AG04449 (cell line): ENCODE data around the gene GREB1.

ENCODE experiments used
- CTCF ChIA-PET: fragments of 350-600 bp; formaldehyde crosslinking; extraction: SDS; loops from one replicate; lab custom pipeline; 2021; ENCODE audit warnings: antibody characterized with exemption; lab: Yijun Ruan, JAX
- POLR2A ChIA-PET: fragments of 400-600, 350-600 bp; formaldehyde crosslinking; extraction: SDS; loops from one replicate; lab custom pipeline; 2020; ENCODE audit warnings: antibody characterized with exemption, inconsistent platforms; lab: Yijun Ruan, JAX
- DNase-seq: peaks from one replicate; pipeline ENCODE4 v3.0.0-alpha.2; 2010; ENCODE audit warnings: low read depth, low spot score
- H3K4me3 ChIP-seq: 2 replicates; pipeline ENCODE4 v1.5.1; 2011; ENCODE audit warnings: low read depth, mild to moderate bottlenecking, control low read depth, low read length
- TF ChIP-seq, protein P1 (sequence below): IDR thresholded peaks from one replicate; pipeline ENCODE4 v1.5.1; 2011; ENCODE audit warnings: mild to moderate bottlenecking, moderate library complexity, low read length, control low read depth, inconsistent platforms; ENCODE audit not compliant: insufficient read depth; ENCODE audit errors: missing control alignments

GREB1 gene

DNA sequence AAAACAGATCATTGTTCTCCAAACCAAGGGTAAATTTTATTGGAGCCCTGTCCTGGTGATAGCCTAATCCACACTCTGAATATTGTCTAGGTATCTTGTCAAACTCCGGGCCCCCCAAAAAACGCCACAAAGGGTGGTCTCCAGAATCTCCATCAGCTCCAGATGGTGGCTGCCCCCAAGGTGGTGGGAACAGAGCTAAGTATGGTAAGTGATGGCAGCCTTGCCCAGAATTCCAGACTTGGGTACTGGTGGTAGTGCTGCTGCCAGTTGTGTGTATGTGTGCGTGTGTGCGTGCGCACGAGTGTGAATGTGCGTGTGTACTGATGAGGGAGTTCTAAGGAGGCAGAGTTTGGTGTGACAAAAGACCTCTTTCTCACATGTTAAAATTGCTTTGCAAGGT is 51.2 kb downstream of the GREB1 start:
- POLR2A ChIA-PET = no interaction called here
- no peak for DNase-seq
- no peak overlapping the region for H3K4me3 ChIP-seq
- CTCF ChIA-PET = interaction anchor here (0.8 to 12.2 kb wide), 23 partner anchors 8 to 753 kb away, joined by 3 to 409 read pairs (median 5); partner anchors contain the start of gene E2F6
- TF ChIP-seq, protein P1, sequence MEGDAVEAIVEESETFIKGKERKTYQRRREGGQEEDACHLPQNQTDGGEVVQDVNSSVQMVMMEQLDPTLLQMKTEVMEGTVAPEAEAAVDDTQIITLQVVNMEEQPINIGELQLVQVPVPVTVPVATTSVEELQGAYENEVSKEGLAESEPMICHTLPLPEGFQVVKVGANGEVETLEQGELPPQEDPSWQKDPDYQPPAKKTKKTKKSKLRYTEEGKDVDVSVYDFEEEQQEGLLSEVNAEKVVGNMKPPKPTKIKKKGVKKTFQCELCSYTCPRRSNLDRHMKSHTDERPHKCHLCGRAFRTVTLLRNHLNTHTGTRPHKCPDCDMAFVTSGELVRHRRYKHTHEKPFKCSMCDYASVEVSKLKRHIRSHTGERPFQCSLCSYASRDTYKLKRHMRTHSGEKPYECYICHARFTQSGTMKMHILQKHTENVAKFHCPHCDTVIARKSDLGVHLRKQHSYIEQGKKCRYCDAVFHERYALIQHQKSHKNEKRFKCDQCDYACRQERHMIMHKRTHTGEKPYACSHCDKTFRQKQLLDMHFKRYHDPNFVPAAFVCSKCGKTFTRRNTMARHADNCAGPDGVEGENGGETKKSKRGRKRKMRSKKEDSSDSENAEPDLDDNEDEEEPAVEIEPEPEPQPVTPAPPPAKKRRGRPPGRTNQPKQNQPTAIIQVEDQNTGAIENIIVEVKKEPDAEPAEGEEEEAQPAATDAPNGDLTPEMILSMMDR = no peak

DNA sequence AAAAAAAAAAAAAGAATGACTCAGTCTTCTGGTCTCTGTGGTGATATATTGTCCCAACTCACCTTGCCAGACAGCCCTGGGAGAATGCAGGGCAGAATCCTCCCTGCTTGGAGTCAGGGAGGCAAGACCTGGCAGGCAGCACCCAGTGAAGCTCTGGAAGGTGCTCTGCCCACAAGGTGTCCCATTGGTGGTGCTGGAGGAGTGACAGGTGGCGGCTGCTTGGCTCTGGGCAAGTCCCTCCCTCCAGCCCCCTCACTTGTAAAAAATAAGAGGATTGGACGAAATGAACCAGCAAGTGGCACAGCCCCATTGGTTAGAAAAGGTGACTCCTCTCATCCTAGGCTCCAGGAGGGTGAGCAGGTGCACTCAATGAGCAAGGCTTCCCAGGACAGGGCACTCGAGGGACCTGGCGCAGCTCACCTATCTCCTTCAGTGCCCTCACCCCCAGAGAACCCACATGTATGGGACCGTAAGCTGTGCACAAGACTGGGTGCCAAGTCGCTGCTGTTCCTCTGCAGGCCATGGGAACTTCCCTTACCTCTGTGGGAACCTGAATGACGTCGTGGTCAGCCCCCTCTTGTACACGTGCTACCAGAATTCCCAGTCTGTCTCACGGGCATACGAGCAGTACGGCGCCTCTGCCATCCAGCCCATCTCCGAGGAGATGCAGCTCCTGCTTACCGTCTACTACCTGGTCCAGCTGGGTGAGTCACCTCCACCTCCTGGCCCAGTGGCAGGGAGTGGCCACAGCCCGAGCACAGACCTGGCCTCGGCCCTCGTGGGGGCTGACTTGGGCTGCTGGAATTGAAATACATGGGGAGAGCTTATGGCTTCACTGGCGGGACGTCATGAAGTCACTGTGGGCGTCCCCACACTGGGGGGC is 54.6 kb downstream of the GREB1 start:
- CTCF ChIA-PET = interaction anchor here (0.6 to 12.2 kb wide), 3 partner anchors 104 to 756 kb away, joined by 3 to 409 read pairs (median 209); a partner anchor contains a TSS
- POLR2A ChIA-PET = no interaction called here
- H3K4me3 ChIP-seq = no peak overlapping the region
- no peak for DNase-seq
- TF ChIP-seq, protein P1 = no peak

DNA sequence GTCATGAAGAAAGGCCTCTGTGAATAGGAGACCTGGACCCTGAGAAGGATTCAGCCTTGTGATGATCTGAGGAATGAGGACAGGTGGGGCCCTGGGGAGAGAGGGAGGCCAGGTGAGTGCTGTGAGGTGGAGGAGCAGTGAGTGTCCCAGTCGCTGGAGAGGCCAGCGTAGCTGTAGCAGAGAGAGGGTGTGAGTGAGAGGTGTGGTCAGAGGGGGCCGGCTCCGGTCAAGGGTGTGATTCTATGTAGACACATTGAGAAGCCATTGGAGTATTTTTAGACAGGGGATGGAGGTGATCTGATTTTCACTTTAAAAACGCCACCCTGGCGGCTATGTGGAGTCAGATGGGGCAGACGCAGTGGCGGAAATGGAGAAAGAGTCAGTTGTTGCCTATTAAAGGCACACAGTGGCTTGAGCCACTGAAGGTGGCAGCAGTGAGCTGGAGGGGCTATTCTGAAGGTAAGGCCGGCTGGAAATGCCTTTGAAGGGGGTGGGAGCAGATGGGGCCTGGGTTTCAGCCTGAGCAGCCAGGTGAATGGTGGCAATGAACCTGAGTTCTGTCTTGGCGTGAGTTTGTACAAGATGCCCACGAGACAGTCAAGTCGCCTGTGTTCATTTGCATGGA is 55.6 kb downstream of the GREB1 start:
- ChIA-PET POLR2A (no interaction called here), CTCF (no interaction called here)
- TF ChIP-seq, protein P1 = no peak
- no peak for DNase-seq
- no peak overlapping the region for H3K4me3 ChIP-seq

DNA sequence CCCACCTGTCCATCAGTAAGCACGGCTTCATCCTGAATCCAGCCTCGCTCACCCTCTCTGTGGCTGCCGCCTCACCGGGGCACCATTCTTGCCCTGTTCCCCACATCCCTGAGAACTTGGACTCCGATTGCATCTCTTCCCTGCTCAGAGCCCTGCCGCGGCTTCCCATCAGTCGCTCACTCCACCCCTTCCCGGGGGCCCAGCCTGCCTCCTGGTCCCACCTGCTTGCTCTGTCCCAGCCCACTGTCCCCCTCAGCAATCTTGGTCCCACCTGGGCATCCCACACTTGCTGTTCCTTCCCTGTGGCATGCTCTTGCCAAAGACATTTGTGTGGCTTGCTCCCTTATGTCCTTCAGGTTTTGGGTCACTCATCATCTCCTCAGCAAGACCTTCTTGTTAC is 56.3 kb downstream of the GREB1 start:
- TF ChIP-seq, protein P1 = no peak
- H3K4me3 ChIP-seq = no peak overlapping the region
- POLR2A ChIA-PET = no interaction called here
- CTCF ChIA-PET = no interaction called here
- no peak for DNase-seq

DNA sequence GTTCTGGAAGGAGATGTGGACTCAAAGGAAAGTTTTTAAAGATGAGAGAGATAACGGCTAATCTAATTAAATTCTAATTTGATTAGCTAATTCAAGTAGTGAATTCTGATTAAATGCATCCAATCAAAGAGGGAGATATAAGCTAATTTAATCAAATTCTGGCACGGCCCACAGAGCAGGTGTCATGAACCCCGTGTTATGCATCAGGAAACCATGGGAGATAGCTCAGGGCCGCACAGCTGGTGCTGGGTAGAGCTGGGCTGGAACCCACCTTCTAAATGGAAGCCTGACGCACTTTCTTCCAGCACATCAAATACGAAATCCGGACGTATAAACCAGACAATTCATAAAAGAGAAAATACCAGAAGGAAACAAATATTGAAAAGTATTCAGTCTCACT is 57.2 kb downstream of the GREB1 start:
- TF ChIP-seq, protein P1 = no peak
- no peak for DNase-seq
- no peak overlapping the region for H3K4me3 ChIP-seq
- CTCF ChIA-PET = interaction anchor here (0.9 to 5.7 kb wide), 2 partner anchors 8 to 111 kb away, joined by 7 to 47 read pairs; no protein-coding TSS in a partner anchor
- POLR2A ChIA-PET = no interaction called here
